Caco-2 (cell line): ENCODE results near the gene COPS7A. TPM values are rescaled to one million over a fixed set of nuclear protein-coding genes. Genes with fewer than 3 reads are reported as not detected.

Experiments
- BruUV-seq: library from RNA; stranded (reverse); fragments of 400-500 nt; replicated peaks from 2 replicates; lab custom pipeline; 2021; lab: Mats Ljungman, UMichigan
- CTCF ChIA-PET: fragments of 300-600 bp; sonication (Branson Sonifier 250); formaldehyde crosslinking; loops from one replicate; lab custom pipeline; 2022; ENCODE audit warnings: antibody characterized with exemption; lab: Charles Lee
- POLR2A ChIA-PET: fragments of 300-600 bp; sonication (Branson Sonifier 250); formaldehyde crosslinking; loops from one replicate; lab custom pipeline; 2022; ENCODE audit warnings: antibody characterized with exemption; lab: Charles Lee
- DNase-seq, 2 experiments: peaks; one replicate each; pipeline versions ENCODE4 v3.0.0 to v3.0.0-alpha.2; 2020 to 2022
- H3K27me3 ChIP-seq: replicated peaks from 2 replicates; pipeline ENCODE4 v1.6.0; 2011; ENCODE audit warnings: low read length; ENCODE audit not compliant: control insufficient read depth, insufficient read depth
- H3K36me3 ChIP-seq: 2 replicates; pipeline ENCODE4 v1.5.1; 2011; ENCODE audit warnings: low read length; ENCODE audit not compliant: control insufficient read depth, insufficient read depth
- H3K4me1 ChIP-seq: fragments of 250-450 bp; sonication (Bioruptor Pico); 2 replicates; pipeline ENCODE4 v1.5.1; 2020; ENCODE audit warnings: mild to moderate bottlenecking
- H3K4me3 ChIP-seq: 2 replicates; pipeline ENCODE4 v1.5.1; 2011; ENCODE audit warnings: low read depth, mild to moderate bottlenecking, control low read depth, low read length
- H3K9me3 ChIP-seq: fragments of 250-450 bp; sonication (Bioruptor Pico); 2 replicates; pipeline ENCODE4 v1.5.1; 2020; ENCODE audit warnings: mild to moderate bottlenecking, moderate library complexity
- H3K27ac Mint-ChIP-seq: one replicate; pipeline ENCODE4 v1.8.0; 2022; ENCODE audit warnings: mixed read lengths; ENCODE audit not compliant: unreplicated experiment
- H3K27me3 Mint-ChIP-seq: one replicate; pipeline ENCODE4 v1.8.0; 2022; ENCODE audit warnings: mixed read lengths; ENCODE audit not compliant: insufficient read depth, unreplicated experiment
- H3K36me3 Mint-ChIP-seq: one replicate; pipeline ENCODE4 v1.8.0; 2022; ENCODE audit warnings: mild to moderate bottlenecking, mixed read lengths; ENCODE audit not compliant: insufficient read depth, unreplicated experiment
- H3K4me1 Mint-ChIP-seq: one replicate; pipeline ENCODE4 v1.8.0; 2022; ENCODE audit warnings: low read depth, mixed read lengths; ENCODE audit not compliant: unreplicated experiment
- H3K4me3 Mint-ChIP-seq: one replicate; pipeline ENCODE4 v1.8.0; 2022; ENCODE audit warnings: mild to moderate bottlenecking, moderate library complexity, mixed read lengths; ENCODE audit not compliant: unreplicated experiment
- H3K9me3 Mint-ChIP-seq: one replicate; pipeline ENCODE4 v1.8.0; 2022; ENCODE audit warnings: mixed read lengths; ENCODE audit not compliant: unreplicated experiment
- CTCF ChIP-seq, 2 experiments: fragments of 200-600 bp in 1 of 2; IDR thresholded peaks; 1 replicate in 1 of 2; 2 replicates in 1 of 2; pipeline versions ENCODE4 v1.5.1 to v1.8.0; 2011 to 2022; ENCODE audit warnings: antibody characterized with exemption in 1 of 2, control low read depth in 1 of 2, inconsistent platforms in 1 of 2, low read depth in 1 of 2, low read length in 1 of 2, mild to moderate bottlenecking in 1 of 2, moderate library complexity in 1 of 2; ENCODE audit not compliant: insufficient read depth in 1 of 2, severe bottlenecking in 1 of 2, unreplicated experiment in 1 of 2
- intact Hi-C: fragments of 100-400 bp; cut with micrococcal nuclease; formaldehyde crosslinking; loops from one replicate; pipeline ENCODE4 v1.10.0; 2022; ENCODE audit not compliant: unreplicated experiment
- total RNA-seq: library from RNA; stranded (reverse); gene quantifications from 2 replicates; pipeline ENCODE4 v1.2.3, GENCODE V29; 2022

The COPS7A gene
- total RNA-seq, 1 experiment from 2014 or later = 56.8 TPM

GRCh38 chr12:6759741-6760140, 35.9 kb downstream of the COPS7A start:
- H3K4me3 ChIP-seq = no peak overlapping the region
- Mint-ChIP-seq H3K9me3 (no peaks in the 10 kb centered on the region), H3K36me3 (peaks cover 11% of the 10 kb centered on the region), H3K4me3 (no peak overlapping the region), H3K27ac (no peak overlapping the region), H3K27me3 (no peaks in the 10 kb centered on the region), H3K4me1 (peaks cover 33% of the 10 kb centered on the region)
- intact Hi-C loops = no loop called here
- POLR2A ChIA-PET = interaction anchor here (0.7 kb wide), 1 partner anchor 36 kb away, joined by 3 read pairs; the partner anchor contains the start of gene COPS7A
- CTCF ChIA-PET = interaction anchor here (0.5 to 1.0 kb wide), 4 partner anchors 65 to 169 kb away, joined by 3 to 5 read pairs (median 3); no protein-coding TSS in a partner anchor
- no peak for TF ChIP-seq CTCF (IDR thresholded peaks at IDR 0.05; ENCODE audit: insufficient read depth in 1 of 2, low read depth in 1 of 2, low read length in 1 of 2, severe bottlenecking in 1 of 2, unreplicated experiment in 1 of 2)
- no peaks in the 10 kb centered on the region for H3K36me3 ChIP-seq
- peaks cover 30% of the 10 kb centered on the region for H3K4me1 ChIP-seq
- no peak for DNase-seq
- no TSS peak for BruUV-seq
- no peaks in the 10 kb centered on the region for H3K27me3 ChIP-seq
- H3K9me3 ChIP-seq = no peaks in the 10 kb centered on the region

- DNase-seq = no peak
- no peaks in the 10 kb centered on the region for H3K36me3 ChIP-seq
- no peaks in the 10 kb centered on the region for H3K9me3 ChIP-seq
- peaks cover 48% of the 10 kb centered on the region for H3K4me1 ChIP-seq
- no peaks in the 10 kb centered on the region for H3K27me3 ChIP-seq
- no peak for TF ChIP-seq CTCF (IDR thresholded peaks at IDR 0.05; ENCODE audit: insufficient read depth in 1 of 2, low read depth in 1 of 2, low read length in 1 of 2, severe bottlenecking in 1 of 2, unreplicated experiment in 1 of 2)
- peaks cover 30% of the 10 kb centered on the region for H3K36me3 Mint-ChIP-seq
- no peaks in the 10 kb centered on the region for H3K9me3 Mint-ChIP-seq
- H3K4me1 Mint-ChIP-seq = peaks cover 50% of the 10 kb centered on the region
- BruUV-seq = TSS peak; percentile 72
- H3K4me3 Mint-ChIP-seq = no peak overlapping the region
- ChIA-PET POLR2A (interaction anchor here (0.6 to 1.1 kb wide), 3 partner anchors 10 to 64 kb away, joined by 3 read pairs; partner anchors contain the start of genes COPS7A and MLF2), CTCF (interaction anchor here (0.6 to 1.0 kb wide), 2 partner anchors 10 to 11 kb away, joined by 4 to 10 read pairs; partner anchors contain the start of gene MLF2)
- H3K27ac Mint-ChIP-seq = peak overlapping the region; percentile 79
- no peak overlapping the region for H3K4me3 ChIP-seq
- intact Hi-C loops = no loop called here
- no peaks in the 10 kb centered on the region for H3K27me3 Mint-ChIP-seq
Measured at GRCh38 chr12:6763380-6763779, 39.5 kb downstream of the COPS7A start.

GRCh38 chr12:6764011-6764828, 40.4 kb downstream of the COPS7A start:
- peak overlapping the region; percentile 71 for H3K4me3 Mint-ChIP-seq
- H3K9me3 ChIP-seq = no peaks in the 10 kb centered on the region
- H3K9me3 Mint-ChIP-seq = no peaks in the 10 kb centered on the region
- H3K4me1 Mint-ChIP-seq = peaks cover 53% of the 10 kb centered on the region
- no TSS peak for BruUV-seq
- H3K36me3 ChIP-seq = no peaks in the 10 kb centered on the region
- intact Hi-C loops = no loop called here
- no peak for TF ChIP-seq CTCF (IDR thresholded peaks at IDR 0.05; ENCODE audit: insufficient read depth in 1 of 2, low read depth in 1 of 2, low read length in 1 of 2, severe bottlenecking in 1 of 2, unreplicated experiment in 1 of 2)
- H3K27me3 Mint-ChIP-seq = no peaks in the 10 kb centered on the region
- H3K4me1 ChIP-seq = peaks cover 54% of the 10 kb centered on the region
- peak overlapping the region; percentile 10; the same call in 1 of the 2 replicates for H3K4me3 ChIP-seq
- no peaks in the 10 kb centered on the region for H3K27me3 ChIP-seq
- CTCF ChIA-PET = interaction anchor here (1.0 kb wide), 1 partner anchor 11 kb away, joined by 4 read pairs; the partner anchor contains the start of gene MLF2
- H3K36me3 Mint-ChIP-seq = peaks cover 30% of the 10 kb centered on the region
- H3K27ac Mint-ChIP-seq = peak overlapping the region; percentile 79
- peak; percentile 89 to 95 for DNase-seq
- POLR2A ChIA-PET = interaction anchor here (0.6 to 3.2 kb wide), 4 partner anchors 11 to 218 kb away, joined by 3 to 42 read pairs (median 3); partner anchors contain the start of gene MLF2
